ENCODE results near the gene MBNL2.

MBNL2 gene

DNA sequence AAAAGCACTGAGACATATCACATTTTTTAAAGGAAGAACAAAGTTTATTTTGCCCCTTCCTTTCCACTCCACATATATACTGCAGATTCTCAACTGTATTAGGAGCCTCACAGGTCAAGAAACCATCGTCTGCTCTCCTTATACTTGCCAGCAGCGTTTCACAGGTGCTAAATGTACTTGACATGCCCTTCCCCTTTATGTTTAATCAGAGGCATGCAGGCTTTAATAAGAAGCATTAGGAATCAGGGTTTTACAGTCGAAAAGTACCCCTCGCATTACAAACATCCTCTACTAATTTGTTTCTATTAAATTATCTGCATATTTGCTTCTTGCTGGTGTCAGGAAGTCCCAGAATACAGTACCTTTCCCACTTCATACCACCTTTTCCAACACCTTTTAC lies 208.2 kb downstream of the MBNL2 start:
- DNase-seq: no peak

DNA sequence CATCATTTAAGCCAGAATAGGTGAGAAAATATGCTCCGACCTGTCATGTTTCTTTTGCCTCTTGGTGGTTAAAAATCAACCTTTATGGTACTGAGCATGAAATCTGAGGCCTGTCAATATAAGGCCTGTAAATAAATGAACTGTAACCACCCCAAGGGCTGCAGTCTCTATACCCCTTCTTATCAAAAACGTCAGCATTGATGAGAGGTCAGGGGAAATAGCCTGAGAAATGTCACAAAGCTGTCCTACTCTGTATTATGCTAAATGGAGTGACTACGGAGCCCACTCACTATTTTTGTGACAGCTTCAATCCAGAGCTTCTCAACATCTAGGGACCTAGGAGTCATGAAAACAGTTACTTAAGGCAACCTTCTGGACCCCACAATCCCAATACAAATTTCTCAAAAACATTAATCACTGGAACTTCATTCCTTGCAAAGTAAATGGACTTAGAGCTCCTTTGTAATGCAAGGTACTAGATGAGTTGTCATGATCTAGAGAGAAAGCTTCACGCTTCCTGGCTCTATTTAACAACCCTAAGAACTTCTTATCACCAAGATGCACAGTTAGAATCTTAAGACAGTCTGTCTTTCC lies 209.1 kb downstream of the MBNL2 start:
- DNase-seq: no peak

DNA sequence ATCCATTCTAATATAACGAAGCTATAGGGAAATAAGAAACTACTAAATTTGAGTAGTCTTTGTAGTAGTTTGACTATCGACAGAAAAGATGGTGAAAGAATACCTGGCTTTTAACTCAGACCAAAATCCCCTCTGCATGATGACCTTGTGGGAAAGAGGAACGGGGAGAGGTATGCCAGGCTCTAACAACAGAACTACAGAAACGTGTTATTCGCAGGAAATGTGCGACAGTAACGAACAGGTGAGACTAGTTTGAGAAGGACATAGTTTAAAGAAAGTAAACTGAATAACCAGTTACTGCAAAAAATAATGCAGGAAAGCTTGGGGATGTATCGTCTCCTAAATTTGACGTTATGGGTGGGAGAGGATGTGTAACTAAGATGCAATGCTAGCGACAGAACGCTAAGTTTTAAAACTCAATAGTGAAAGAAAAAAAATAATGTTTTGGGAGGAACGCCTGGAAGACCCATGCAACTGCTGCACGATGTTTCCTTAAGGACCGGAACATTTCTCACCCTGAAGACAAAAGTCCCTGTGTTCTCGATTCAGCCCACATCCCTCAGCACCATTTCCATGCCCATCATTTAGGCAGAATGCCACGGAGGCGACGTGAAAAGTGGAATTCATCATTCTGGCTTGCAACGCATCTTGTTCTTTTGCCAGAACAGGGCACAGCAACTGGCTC lies 210.2 kb downstream of the MBNL2 start:
- DNase-seq: no peak

DNA sequence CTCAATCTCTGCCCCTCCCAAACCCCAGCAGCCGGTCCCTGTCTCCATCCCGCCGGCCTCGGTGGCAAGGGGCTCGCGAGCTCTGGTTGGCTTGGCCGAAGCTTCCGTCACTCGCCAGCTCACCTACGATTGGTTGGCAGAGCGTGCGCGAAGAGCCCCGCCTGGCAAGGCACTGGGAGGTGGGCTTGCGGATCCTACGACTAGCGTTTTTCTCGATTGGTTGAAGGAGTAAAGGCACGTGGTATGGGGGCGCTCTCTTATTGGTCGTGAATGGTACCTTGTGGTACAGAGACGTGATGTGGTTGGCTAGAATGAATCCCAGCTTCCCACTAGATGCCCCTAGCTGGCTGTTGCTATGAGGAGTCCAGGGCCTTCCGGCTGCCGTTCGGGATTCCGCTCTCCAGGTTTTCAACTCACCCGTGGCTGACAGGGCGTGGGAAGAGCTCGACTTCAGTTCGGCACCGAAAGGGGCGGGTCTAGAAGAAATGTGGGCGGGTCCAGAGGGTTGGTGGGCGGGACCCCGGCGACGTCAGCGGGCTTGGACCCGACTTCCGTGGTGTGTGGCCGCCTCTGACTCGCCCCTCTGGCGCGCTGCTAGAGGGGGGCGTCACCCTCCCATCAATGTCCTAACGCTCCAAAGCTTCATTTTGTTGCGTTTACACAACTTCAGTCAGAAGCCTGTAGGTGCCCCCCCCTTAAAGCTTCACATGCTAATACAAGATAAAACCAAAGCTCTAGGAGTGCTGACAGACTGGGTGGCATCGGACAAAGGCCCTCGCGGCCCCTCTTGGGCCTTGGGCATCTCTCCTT lies 211.0 kb downstream of the MBNL2 start:
- peak; percentile 100 for DNase-seq

DNA sequence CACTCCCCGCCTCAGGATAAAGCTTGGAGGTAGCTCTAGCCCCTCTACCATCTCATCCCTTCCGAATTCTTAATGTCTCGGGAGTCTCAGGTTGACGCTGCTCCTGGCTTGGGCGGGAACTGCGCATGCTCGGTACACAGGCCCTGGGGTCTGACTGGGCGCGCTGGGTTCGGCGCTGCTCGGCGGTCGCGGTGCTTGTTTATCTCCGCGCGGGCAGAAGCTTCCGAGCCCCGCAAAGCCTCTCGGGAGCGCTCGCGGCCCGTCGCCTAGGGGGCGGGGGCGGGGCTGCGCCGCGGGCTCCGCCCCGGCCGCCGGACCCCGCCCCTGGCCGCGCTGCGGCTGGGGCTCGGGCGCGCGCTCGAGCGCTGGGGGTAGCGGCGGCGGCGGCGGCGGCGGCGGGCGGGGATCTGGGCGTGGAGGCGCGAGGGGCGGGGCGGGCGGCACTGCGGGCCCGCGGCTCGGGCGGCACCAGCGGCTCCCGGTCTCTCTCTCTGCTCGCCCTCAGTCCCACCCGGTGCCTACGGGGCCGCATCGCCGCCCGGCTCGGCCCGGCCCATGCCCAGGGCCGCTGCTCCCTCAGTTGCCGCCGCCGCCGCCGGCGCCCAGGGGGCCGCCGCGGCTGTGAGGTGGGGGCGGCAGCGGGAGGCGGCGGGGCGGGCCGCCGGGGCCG lies 211.7 kb downstream of the MBNL2 start, which contains the start of gene RAP2A:
Gene RAP2A (plus strand): TSS at position 443 of the 670 bp plus-strand sequence. CDS start 302 bp downstream, outside the sequence.
- peak; percentile 96 for DNase-seq

DNA sequence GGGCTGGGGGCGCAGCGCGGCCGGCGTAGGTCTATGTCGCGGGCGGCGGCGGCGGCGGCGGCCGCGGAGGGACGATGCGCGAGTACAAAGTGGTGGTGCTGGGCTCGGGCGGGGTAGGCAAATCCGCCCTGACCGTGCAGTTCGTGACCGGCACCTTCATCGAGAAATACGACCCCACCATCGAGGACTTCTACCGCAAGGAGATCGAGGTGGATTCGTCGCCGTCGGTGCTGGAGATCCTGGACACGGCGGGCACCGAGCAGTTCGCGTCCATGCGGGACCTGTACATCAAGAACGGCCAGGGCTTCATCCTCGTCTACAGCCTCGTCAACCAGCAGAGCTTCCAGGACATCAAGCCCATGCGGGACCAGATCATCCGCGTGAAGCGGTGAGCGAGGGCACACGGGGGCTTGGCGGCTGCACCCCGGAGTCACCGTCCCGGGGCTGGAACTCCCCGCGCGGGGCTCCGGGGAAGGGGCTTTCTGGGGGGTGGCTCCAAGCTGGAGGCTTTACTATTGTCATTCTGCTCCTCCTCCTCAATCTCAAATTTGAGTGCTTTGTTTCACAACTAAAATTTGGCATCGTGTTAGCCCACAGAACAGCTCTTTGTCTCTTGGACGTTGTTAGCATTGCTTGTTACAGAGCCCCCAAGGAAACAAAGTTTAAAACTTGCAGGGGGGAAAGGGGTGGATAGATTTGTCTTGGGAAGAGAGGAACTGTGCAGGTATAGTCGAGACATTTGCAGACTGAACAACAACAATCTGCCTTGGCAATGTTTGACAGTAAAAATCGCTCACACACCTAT lies 212.5 kb downstream of the MBNL2 start:
- DNase-seq: peak; percentile 82

DNA sequence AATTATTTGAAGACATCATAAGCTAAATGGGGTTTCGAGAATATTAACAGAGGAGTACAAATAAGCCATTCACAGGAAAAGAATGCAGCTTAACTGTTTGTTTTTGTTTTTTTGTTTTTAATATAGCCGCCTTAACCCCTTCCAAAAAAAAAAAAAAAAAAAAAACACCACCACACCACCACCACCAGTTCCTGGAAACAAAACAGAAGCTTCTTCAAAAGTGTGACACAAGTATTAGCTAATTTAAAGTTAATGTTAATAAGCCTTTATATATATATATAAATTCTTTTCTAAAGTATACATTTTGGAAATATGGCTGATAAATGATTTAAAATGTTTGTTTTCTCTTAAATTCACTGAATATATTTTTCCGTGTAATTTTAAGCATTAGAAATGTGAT lies 213.2 kb downstream of the MBNL2 start:
- no peak for DNase-seq

DNA sequence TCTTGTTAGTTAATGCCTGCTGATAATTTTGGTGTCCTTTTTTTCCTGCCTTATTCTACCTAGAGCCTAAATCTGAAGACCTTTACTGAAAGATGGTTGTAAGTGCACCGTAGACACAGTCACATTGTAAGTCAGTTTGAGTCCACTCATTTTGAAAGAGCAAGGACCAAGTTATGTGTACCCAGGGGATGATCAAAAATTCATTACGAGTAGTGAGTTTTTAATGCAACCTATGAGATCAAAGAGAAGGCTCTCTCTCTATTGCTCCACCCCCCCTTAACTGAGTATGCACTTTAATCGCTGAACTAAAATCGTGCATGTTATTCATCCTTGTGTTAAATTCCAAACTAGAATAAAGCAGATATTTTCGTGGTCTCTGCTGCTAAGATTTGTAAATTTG lies 213.7 kb downstream of the MBNL2 start:
- DNase-seq: peak; percentile 46

DNA sequence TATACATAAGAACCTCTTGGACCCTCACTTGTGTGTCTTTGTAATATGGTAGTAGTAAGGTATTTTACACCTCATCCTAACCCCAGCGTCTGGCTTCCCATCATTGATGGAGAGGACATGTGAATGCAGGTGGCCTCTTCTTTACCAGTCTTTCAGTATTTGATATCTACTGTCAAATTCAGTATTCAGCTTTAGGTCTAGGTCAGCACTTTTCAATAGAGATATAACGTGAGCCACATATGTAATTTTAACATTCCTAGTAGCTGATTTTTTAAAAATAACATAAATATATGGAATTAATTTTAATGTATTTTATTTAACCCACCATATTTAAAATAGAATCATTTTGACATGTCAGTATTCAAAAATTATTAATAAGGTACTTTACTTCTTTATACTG lies 214.7 kb downstream of the MBNL2 start:
- DNase-seq: no peak

DNA sequence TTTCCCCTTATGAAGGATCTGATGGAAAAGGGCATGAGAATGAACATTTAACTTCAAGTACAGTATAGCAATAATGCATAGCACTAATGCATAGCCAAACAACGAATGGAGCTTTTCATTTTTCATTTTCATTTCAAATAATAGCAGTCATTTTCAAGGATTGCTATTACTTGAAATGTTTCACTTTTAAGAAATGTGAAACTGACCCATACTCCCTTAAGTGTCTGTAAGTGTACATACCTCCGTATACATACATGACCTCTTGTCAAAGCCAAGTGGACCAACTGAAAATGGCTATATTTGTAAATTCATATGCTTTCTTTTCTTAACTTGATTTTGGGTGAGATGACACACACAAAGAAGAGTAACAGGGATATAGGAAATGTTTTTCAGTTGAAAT lies 215.6 kb downstream of the MBNL2 start:
- DNase-seq: no peak

DNA sequence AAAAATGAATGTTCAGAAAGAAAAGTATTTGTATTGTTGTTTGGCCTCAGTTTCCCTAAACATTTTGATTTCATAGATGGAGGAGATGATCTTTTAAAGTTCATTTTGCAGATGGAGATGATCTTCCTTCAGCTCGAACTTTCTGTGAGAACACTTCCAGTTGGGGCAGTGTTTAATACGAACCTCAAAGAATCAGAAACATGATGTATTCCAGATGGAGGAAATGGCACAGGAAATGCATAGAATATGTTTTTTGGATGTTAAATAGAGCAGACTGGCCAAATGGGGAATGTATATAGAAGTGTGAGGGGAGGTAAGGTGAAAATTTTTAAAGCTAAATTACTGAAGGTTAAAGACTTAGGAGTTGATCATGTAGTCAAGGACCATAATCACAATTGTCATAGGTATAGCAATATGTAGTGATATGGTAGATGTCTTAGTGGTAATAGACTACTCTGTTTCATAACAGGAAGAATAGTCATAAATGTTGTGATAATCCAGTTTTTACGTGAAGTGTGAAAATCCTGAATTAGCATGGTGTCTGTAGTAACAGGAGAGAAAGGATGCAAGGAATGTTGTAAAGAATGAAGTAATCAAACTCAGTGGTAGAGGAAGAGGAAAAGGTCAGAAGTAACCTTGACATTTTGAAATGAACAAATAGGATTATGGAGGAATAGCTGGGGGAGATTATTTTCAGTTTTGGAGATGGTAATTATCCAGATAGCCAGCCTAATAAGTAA lies 216.9 kb downstream of the MBNL2 start:
- DNase-seq: no peak

DNA sequence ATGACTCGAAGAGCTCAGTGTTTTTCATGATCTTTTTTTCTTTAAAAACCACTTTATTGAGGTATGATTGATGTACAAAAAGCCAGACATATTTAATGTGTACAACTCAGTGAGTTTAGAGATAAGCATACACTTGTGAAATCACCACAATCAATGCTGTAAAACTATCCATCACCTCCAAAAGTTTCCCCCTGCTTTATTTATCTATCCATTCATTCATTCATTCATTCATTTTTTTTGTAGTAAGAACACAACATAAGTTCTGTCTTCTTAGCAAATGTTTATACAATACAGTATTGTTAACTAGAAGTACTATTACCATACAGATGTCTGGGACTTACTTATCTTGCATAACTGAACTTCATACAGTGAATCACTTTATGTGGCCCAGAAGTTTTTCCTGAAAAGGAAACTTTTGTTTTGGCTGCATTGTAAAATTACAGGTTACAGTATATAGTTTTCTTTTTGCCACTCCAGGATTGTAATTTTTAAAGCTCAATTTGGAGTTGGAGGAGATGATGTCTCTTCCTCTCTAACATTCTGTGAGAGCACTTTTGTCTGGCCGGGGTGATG lies 218.6 kb downstream of the MBNL2 start:
- DNase-seq: no peak

DNA sequence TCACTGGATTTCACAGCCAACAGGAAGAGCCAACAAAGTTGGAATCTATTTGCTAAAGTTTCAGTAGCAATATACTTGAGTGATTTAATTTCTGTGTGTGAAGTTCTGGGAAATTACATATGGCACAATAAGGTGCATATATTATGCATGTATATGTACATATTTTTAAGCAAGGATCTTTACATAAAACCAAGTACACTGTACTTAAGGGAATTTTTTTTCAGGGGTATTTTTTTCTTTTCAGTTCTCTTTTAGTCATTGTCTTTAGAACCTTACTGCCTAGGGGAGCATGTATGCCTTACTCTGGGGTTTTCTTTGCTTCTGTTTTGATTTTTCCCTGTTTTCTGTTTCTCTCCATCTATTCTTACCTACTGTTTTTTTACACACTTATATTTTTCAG lies 219.2 kb downstream of the MBNL2 start:
- no peak for DNase-seq

Measured in eye (tissue), 1 donor.